Measurements from ENCODE around the gene TRAPPC6A.

The TRAPPC6A gene

DNA sequence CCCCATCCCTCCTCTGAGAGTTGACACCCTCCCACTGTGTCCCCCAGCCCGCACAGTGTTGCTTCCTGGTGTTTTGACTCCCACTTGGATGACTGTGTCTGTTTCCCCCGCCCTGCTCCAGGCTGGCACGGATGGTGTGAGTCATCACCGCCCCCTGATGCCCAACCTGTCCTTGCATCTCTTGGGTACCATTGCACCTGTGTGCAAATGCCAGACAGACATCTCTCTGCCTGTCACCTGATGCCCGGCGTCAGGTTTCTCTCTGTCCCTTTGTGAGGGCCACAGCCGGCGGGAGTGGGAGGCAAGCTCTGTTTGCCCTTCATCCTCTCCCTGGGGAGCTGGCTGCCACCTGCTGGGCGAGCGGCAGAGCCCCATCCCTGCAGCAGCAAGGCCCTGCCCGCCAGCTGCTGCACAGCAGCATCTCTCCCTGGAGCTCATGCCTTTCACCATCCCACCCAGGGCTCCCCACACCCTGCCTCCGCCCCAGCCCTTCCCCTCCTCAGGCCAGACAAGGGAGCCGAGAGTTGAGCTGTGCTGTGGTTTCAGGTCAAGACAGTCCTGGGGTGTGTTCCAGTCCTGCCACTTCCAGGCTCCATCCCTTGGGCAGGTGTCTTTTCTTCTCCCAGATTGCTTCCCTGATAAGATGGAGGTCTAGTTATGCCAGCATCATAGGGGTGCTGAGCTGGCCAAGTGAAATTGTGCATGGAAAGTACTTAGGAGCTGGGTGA, 47.0 kb downstream of the TRAPPC6A start:
- DNase-seq (ENCODE audit: low spot score): no peak

- no peak for DNase-seq (ENCODE audit: low spot score)
Measured at GRCh38 chr19:45130236-45130635, 47.8 kb downstream of the TRAPPC6A start.

DNA sequence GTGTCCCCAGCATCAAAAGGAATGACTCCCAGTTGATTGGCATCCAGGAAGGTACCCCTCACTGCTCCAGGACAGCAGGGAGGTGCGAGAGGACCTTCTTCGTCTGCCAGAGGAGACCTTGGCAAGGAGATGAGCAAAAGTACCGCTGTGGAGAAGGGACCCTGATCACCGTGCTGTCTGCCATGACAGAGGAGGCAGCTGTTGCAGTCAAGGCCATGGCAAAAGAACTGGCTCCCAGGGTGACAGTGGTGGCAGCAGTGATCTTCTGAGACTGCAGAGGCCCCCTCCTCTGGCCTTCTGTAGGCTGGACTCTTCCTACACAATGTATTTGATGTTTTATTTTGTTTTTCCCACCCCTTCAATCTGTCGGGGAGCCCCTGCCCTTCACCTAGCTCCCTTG, 49.2 kb downstream of the TRAPPC6A start:
- DNase-seq (ENCODE audit: low spot score): no peak

GRCh38 chr19:45128146-45128545, 49.9 kb downstream of the TRAPPC6A start:
- no peak for DNase-seq (ENCODE audit: low spot score)

DNA sequence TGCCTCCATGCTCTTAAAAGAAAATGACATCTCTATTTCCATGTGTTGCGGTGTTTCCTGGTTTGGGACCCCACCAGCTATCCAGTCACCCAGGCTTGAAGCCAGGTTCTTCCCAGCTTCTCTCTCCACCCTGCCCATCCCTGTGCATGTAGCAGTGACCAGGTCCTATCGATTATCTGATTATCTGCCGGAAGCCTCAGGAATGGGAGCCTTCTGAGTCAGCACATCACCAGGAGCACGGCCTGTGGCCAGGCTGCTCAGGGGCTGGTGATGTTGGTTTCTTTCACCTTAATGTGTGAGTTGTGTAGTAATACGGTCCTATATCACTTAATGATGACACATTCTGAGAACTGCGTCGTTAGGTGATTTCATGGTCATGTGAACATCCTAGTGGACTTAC, 51.4 kb downstream of the TRAPPC6A start:
- DNase-seq (ENCODE audit: low spot score): no peak

DNA sequence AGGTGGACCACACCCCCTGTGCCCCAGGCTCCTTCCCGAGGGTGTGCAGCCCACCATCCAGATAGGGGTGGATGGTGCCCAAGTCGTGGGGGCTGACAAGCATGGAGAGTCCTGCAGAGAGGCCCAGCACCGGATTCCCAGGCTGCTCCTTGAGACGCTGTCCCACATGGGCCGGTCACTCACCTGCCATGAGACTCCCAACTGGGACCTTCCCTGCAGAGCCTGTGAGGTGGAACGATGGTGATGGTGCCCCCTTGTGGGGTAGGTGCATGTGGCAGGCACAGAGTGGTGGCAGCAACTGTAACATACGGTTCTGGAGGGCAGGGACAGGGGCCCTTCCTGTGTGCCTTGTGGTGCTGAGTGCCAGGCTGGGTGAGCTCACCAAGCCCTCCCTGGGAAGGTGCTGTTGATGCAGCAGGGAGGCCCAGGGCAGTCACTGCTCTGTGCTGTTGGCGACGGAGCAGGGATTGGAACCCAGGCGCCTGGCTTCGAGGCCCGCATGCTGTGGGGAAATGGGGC, 52.0 kb downstream of the TRAPPC6A start:
- DNase-seq (ENCODE audit: low spot score): peak; percentile 66

DNA sequence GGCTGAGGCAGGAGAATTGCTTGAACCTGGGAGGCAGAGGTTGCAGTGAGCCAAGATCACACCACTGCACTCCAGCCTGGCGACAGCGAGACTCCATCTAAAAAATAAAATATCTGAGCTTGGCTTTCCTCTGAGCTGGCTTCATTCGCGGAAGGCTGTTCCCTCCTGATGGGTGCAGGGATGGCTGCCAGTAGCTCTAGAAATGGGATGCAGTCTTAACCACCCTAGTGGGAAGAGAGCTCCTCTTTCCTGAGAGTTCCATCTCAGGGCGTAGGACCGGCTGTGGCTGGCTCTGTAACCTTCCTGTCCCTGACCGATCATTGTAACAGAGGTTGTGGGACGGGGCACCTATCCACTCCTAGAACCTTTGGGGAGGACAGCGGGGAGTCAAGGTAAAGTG, 52.7 kb downstream of the TRAPPC6A start:
- DNase-seq (ENCODE audit: low spot score): no peak

- no peak for DNase-seq (ENCODE audit: low spot score)
Measured at GRCh38 chr19:45124021-45124420, 54.0 kb downstream of the TRAPPC6A start.

DNA sequence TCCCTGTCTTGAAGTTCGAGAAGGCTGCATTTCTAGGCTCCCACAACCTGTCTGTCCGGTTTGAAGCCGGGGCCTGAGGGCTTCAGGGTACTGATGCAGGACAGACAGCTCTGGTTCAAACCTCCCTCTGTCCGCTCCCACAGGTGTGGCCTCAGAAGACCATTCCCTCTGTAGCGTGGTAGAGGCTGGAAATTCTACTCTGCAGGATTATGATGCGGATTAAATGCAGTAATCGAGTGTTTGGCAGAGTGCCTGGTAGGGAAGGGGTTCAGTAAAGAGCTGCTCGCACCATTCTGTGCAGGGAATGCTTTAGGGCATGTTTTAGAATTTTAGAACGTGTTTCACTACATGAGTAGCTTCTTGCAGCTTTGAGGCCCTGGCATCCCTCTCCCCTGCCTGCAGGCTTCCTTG, 54.6 kb downstream of the TRAPPC6A start:
- DNase-seq (ENCODE audit: low spot score): no peak

GRCh38 chr19:45122832-45123231, 55.2 kb downstream of the TRAPPC6A start:
- DNase-seq (ENCODE audit: low spot score): no peak

GRCh38 chr19:45121827-45122345, 56.2 kb downstream of the TRAPPC6A start:
- DNase-seq (ENCODE audit: low spot score): no peak

- no peak for DNase-seq (ENCODE audit: low spot score)
Measured at GRCh38 chr19:45119582-45119981, 58.5 kb downstream of the TRAPPC6A start.

- peak; percentile 57 for DNase-seq (ENCODE audit: low spot score)
Measured at GRCh38 chr19:45118591-45119355, 59.3 kb downstream of the TRAPPC6A start.

DNA sequence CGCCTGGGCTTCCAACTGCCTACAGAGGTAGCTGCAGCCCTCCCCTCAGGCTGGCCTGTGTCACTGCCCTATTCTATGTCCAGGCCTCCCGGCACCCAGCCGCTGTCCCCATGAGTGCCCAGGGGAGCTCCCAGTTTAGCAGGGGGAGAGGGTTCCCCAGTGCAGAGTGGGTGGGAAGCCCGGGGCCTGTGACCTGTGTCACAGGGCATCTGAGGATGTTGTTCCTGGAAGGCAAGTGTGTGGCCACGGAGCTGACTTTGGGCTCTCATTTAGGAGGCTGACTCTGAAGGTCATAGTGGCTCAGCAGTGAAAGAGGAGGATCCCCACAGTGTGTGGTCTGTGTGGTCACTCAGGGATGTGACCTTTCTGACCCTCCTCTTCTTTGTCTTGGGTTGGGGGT, 59.9 kb downstream of the TRAPPC6A start:
- no peak for DNase-seq (ENCODE audit: low spot score)

DNA sequence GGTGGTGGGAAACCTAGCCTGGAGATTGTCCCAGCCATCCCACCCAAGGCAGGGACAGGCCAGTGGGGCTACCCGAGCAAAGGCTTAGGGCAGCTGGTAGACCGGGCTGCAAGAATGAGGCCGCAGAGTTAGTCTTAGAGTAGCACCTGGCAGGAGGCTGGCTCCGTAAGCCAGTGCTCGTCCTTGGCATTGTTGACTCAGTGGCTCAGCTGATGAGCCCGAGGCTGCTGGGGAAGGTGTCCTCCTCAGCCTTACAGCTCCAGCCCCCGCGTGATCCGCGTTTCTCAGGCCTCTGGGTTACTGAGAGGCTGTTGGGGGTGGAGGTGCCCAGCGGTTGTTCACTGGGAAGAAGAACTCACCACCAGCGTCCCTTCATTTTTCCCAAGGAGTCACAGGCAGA, 60.4 kb downstream of the TRAPPC6A start:
- no peak for DNase-seq (ENCODE audit: low spot score)

DNA sequence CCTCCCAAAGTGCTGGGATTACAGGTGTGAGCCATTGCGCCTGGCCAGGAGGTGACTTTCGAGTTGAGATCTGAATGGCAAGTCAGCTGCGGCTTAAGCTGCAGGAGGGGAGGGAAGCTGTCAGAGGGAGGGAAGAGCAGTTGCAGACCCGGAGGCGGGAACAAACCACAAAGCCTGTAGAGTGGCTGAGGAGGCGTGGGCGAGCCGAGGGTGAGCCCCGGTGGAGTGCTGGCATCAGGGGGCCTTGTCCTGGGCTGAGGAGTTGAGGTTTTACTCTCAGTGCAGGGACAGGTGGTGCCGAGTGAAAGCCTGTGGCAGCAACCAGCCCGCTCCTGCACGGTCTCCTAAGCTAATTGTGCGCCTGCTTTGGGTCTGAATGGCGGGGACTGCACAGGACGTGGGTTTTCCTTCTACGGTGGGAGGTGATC, 60.9 kb downstream of the TRAPPC6A start:
- DNase-seq (ENCODE audit: low spot score): no peak

DNA sequence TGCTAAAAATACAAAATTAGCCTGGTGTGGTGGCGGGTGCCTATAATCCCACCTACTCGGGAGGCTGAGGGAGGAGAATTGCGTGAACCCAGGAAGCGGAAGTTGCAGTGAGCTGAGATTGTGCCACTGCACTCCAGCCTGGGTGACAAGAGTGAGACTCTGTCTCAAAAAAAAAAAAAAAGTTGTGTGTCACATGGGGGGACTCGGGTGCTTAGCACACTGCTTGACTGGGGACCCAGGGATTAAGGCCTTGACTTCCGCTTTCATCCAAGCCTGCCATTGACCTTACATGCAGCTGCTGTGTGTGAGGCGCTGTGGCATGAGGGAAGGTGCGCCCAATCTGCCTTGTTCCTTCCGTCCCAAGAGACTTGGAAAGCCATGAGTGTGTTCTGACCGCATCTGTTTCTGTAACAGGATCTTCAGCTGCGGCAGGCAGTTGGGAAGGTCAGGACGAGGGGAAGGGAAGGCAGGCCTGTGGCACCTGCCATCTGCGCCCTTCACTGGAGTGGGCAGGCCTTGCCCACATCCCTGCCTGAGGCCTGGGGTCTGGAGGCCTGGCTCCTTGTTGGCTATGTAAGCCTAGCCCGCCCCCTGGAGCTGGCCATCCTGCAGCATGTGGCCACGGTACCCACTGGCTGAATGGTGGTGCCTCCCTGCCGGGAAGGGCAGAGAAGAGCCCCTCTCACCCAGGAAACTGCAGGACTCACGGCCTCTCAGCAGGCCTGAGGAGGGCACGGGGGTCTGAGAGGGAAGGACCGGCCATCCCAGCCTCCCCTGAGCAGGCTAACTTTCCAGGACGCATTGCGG, 62.0 kb downstream of the TRAPPC6A start:
- no peak for DNase-seq (ENCODE audit: low spot score)

DNA sequence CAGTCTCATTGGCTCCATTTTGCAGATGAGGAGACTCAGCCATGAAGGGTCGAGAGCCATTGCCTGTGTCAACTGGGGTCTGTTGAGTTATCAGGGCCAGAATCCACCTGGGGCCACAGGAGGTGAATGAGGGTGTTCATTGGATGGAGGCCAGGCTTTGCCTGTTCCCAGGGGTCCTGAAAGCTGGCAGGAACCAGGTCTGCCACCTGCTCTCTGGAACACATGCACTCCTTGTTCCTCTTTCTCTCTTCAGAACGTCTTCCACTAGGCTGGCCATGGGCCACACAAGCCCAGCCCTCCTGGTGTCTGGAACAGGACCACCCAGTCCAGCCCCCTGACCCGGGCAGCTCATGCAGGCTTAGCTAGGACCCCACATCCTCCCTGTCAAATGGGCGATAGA, 63.9 kb downstream of the TRAPPC6A start:
- DNase-seq (ENCODE audit: low spot score): no peak

DNA sequence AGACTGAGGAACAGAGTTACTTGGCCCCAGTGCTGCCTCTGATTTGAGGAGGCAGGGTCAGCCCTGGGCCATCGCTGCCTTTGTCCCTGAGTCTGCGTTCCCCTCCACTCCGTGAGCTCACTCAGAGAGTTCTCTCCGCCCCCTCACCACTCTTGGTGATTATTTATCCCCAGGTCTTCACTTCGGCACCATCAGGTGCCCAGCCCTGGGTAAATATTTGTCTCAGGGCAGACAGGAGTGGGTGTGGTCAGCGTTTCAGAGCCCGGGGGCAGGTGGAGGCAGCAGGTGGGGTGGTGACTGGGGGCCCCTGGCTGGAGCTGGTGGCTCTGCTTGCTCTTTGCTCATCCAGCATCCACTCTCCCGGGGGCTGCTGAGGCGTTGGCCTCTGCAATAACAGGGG, 64.4 kb downstream of the TRAPPC6A start:
- DNase-seq (ENCODE audit: low spot score): no peak
